ENCODE measurements around the gene PGBD2. TPM values are rescaled to one million over a fixed set of nuclear protein-coding genes. Genes with fewer than 3 reads are reported as not detected.

The PGBD2 gene
- total and polyA plus RNA-seq, 2 of the 13 experiments (the other 11 are each of a cell fraction or from before 2014, with no cell fraction given) = 6.0 to 7.4 TPM

DNA sequence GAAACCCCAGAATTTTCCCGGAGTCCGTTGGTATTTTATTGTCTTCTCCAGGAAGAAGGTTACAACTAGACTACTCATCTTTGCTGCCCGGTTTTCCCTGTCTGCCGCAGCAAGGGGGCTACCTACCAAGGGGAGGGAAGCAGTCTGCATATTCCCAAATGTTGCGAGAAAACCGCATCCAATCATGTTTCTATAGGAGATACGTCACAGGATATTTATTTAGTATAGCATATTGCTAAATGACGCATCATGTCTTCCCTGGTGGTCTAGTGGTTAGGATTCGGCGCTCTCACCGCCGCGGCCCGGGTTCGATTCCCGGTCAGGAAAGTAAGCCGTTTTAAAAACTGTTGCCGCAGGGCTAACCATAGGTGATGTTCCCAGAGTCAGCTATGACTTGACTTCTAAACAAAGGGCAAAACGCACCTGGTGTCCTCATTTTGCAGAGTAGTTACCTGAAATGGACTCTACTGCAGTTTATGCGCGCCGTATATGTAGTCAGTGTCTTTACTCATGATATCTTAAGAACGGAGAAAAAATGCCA, 32.0 kb upstream of the PGBD2 start (continued):
- no peak for TF ChIP-seq PHF5A (CRISPR knock-in tag; IDR thresholded peaks at IDR 0.05; ENCODE audit: low read depth, unreplicated experiment)
- 0 out of 2 replicates have a peak, but pooled peaks have one; percentile 22 for TF ChIP-seq SOX5 (CRISPR knock-in tag; IDR thresholded peaks at IDR 0.05; ENCODE audit: borderline replicate concordance)
- TF ChIP-seq ZSCAN20 (CRISPR knock-in tag; IDR thresholded peaks at IDR 0.05; ENCODE audit: borderline replicate concordance) = no peak
- TF ChIP-seq ZNF616 (CRISPR knock-in tag; IDR thresholded peaks at IDR 0.05; ENCODE audit: low read depth) = no peak
- TF ChIP-seq TBX2 (CRISPR knock-in tag; IDR thresholded peaks at IDR 0.05; ENCODE audit: borderline replicate concordance) = 0 out of 2 replicates have a peak, but pooled peaks have one; percentile 37
- no peak for TF ChIP-seq HDAC2 (CRISPR knock-in tag; IDR thresholded peaks at IDR 0.05)
- TF ChIP-seq STAT5B (CRISPR knock-in tag; IDR thresholded peaks at IDR 0.05) = no peak
- no peak for TF ChIP-seq THAP9 (CRISPR knock-in tag; IDR thresholded peaks at IDR 0.05; ENCODE audit: borderline replicate concordance)
- TF ChIP-seq, protein P1, sequence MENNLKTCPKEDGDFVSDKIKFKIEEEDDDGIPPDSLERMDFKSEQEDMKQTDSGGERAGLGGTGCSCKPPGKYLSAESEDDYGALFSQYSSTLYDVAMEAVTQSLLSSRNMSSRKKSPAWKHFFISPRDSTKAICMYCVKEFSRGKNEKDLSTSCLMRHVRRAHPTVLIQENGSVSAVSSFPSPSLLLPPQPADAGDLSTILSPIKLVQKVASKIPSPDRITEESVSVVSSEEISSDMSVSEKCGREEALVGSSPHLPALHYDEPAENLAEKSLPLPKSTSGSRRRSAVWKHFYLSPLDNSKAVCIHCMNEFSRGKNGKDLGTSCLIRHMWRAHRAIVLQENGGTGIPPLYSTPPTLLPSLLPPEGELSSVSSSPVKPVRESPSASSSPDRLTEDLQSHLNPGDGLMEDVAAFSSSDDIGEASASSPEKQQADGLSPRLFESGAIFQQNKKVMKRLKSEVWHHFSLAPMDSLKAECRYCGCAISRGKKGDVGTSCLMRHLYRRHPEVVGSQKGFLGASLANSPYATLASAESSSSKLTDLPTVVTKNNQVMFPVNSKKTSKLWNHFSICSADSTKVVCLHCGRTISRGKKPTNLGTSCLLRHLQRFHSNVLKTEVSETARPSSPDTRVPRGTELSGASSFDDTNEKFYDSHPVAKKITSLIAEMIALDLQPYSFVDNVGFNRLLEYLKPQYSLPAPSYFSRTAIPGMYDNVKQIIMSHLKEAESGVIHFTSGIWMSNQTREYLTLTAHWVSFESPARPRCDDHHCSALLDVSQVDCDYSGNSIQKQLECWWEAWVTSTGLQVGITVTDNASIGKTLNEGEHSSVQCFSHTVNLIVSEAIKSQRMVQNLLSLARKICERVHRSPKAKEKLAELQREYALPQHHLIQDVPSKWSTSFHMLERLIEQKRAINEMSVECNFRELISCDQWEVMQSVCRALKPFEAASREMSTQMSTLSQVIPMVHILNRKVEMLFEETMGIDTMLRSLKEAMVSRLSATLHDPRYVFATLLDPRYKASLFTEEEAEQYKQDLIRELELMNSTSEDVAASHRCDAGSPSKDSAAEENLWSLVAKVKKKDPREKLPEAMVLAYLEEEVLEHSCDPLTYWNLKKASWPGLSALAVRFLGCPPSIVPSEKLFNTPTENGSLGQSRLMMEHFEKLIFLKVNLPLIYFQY (CRISPR knock-in tag; IDR thresholded peaks at IDR 0.05; ENCODE audit: borderline replicate concordance) = no peak
- no peak for TF ChIP-seq HNRNPK (IDR thresholded peaks at IDR 0.05; ENCODE audit: low read depth, low read length, poor library complexity, severe bottlenecking)
- TF ChIP-seq ETV6 (CRISPR knock-in tag; conservative IDR thresholded peaks at IDR 0.05) = no peak
- TF ChIP-seq ZNF557 (CRISPR knock-in tag; IDR thresholded peaks at IDR 0.05) = 0 out of 2 replicates have a peak, but pooled peaks have one; percentile 10
- TF ChIP-seq ZNF335 (CRISPR knock-in tag; IDR thresholded peaks at IDR 0.05) = no peak
- TF ChIP-seq KLF11 (CRISPR knock-in tag; IDR thresholded peaks at IDR 0.05) = no peak
- peak; percentile 41; the same call in 1 of the 2 replicates for TF ChIP-seq ZSCAN29 (CRISPR knock-in tag; conservative IDR thresholded peaks at IDR 0.05)
- peak; percentile 97 for TF ChIP-seq SSRP1 (CRISPR knock-in tag; IDR thresholded peaks at IDR 0.05)
- TF ChIP-seq KLF13 (CRISPR knock-in tag; IDR thresholded peaks at IDR 0.05) = no peak
- no peak for TF ChIP-seq NONO (IDR thresholded peaks at IDR 0.05)
- TF ChIP-seq NONO (CRISPR knock-in tag; conservative IDR thresholded peaks at IDR 0.05) = 0 out of 2 replicates have a peak, but pooled peaks have one; percentile 8
- TF ChIP-seq KLF15 (CRISPR knock-in tag; IDR thresholded peaks at IDR 0.05; ENCODE audit: borderline replicate concordance) = no peak
- TF ChIP-seq, protein P2, sequence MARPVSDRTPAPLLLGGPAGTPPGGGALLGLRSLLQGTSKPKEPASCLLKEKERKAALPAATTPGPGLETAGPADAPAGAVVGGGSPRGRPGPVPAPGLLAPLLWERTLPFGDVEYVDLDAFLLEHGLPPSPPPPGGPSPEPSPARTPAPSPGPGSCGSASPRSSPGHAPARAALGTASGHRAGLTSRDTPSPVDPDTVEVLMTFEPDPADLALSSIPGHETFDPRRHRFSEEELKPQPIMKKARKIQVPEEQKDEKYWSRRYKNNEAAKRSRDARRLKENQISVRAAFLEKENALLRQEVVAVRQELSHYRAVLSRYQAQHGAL (CRISPR knock-in tag; IDR thresholded peaks at IDR 0.05; ENCODE audit: not compliant biosample characterization) = no peak
- no peak for TF ChIP-seq THAP7 (CRISPR knock-in tag; IDR thresholded peaks at IDR 0.05)
- no peak for TF ChIP-seq ZMAT3 (CRISPR knock-in tag; conservative IDR thresholded peaks at IDR 0.05)
- TF ChIP-seq FOXP1 (IDR thresholded peaks at IDR 0.05) = no peak
- TF ChIP-seq FOXP1 (CRISPR knock-in tag; IDR thresholded peaks at IDR 0.05) = no peak

All from HepG2 (cell line).